Ishikawa (cell line): ENCODE measurements around the gene SYCE3.
A peak's percentile ranks its signal among the peaks of the same experiment; 100 is the strongest.

ENCODE experiments used
- CEBPB ChIP-seq: IDR thresholded peaks from 2 replicates; pipeline ENCODE4 v1.6.1; 2012
- CREB1 ChIP-seq: IDR thresholded peaks from 2 replicates; pipeline ENCODE4 v1.6.1; 2012; ENCODE audit warnings: low read depth
- EGR1 ChIP-seq: IDR thresholded peaks from 2 replicates; pipeline ENCODE4 v1.6.1; 2012
- EP300 ChIP-seq: IDR thresholded peaks from 2 replicates; pipeline ENCODE4 v1.6.1; 2012; ENCODE audit warnings: borderline replicate concordance
- FOXM1 ChIP-seq: IDR thresholded peaks from 2 replicates; pipeline ENCODE4 v1.6.1; 2012; ENCODE audit warnings: low read depth, borderline replicate concordance
- NFIC ChIP-seq: IDR thresholded peaks from 2 replicates; pipeline ENCODE4 v1.6.1; 2012
- RAD21 ChIP-seq: IDR thresholded peaks from 2 replicates; pipeline ENCODE4 v1.6.1; 2012; ENCODE audit warnings: low read depth
- TAF1 ChIP-seq: IDR thresholded peaks from 2 replicates; pipeline ENCODE4 v1.6.1; 2012; ENCODE audit warnings: low read depth, mild to moderate bottlenecking
- TCF12 ChIP-seq: IDR thresholded peaks from 2 replicates; pipeline ENCODE4 v1.6.1; 2012; ENCODE audit warnings: low read depth
- TEAD4 ChIP-seq: IDR thresholded peaks from 2 replicates; pipeline ENCODE4 v1.6.1; 2012
- YY1 ChIP-seq: IDR thresholded peaks from 2 replicates; pipeline ENCODE4 v1.6.1; 2012; ENCODE audit warnings: low read depth
- ZBTB7A ChIP-seq: IDR thresholded peaks from 2 replicates; pipeline ENCODE4 v1.6.1; 2012; ENCODE audit warnings: low read depth
- TF ChIP-seq, protein P1 (sequence below): IDR thresholded peaks from 2 replicates; pipeline ENCODE4 v1.6.1; 2012
- TF ChIP-seq, protein P2 (sequence below): IDR thresholded peaks from 2 replicates; pipeline ENCODE4 v1.6.1; 2012; ENCODE audit warnings: low read depth, mild to moderate bottlenecking

SYCE3 gene

DNA sequence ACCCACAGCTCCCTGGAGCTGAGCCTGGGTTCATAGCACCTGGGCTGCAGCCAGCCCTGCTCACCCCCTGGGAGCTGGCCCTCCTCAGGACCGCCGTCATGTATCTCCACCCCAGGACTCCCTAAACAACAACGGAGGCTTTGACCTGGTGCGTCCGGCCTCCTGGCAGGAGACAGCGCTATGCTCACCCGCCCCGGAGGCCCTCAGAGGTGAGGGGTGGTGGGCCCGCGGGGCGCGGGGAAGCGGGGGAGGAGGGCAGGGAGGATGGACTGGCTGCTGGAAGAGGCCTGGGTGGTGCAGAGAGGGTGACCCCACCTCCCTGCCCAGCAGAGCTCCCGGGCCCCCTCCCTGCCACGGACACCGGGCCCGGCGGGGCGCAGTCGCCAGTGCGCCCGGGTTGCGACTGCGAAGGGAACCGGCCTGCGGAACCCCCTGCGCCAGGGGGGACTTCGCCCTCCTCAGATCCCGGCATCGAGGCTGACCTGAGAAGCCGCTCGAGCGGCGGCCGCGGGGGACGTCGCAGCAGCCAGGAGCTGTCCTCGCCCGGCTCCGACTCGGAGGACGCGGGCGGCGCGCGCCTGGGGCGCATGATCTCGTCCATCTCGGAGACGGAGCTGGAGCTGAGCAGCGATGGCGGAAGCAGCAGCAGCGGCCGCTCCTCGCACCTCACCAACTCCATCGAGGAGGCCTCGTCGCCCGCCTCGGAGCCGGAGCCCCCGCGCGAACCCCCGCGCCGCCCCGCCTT lies 41.0 kb upstream of the SYCE3 start:
- TF ChIP-seq EP300 (no peak), CEBPB (no peak), CREB1 (no peak), TCF12 (no peak), RAD21 (no peak), TEAD4 (no peak), EGR1 (no peak), NFIC (no peak), ZBTB7A (no peak)
- TF ChIP-seq, protein P1, sequence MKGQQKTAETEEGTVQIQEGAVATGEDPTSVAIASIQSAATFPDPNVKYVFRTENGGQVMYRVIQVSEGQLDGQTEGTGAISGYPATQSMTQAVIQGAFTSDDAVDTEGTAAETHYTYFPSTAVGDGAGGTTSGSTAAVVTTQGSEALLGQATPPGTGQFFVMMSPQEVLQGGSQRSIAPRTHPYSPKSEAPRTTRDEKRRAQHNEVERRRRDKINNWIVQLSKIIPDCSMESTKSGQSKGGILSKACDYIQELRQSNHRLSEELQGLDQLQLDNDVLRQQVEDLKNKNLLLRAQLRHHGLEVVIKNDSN: no peak

DNA sequence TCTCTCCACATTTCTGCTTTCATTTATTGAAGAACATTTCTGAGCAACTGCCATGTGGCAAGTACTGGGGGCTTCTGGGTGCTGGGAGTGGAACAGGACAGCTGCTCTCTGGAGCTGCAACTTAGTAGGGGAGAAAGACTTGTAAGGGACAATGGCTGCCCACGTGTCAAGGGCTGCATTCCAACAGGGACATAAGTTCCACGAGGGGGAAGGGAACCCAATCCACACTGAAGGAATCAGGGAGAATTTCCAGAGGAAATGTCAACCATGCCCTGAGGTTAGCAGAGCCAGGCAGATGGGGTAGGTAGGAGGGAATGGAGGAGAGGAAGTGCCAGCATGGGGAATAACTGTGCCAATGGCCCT lies 39.6 kb upstream of the SYCE3 start:
- TF ChIP-seq EP300 (no peak), FOXM1 (no peak), YY1 (no peak), CEBPB (no peak), ZBTB7A (no peak), RAD21 (no peak), NFIC (no peak), CREB1 (no peak), EGR1 (no peak)
- TF ChIP-seq, protein P2, sequence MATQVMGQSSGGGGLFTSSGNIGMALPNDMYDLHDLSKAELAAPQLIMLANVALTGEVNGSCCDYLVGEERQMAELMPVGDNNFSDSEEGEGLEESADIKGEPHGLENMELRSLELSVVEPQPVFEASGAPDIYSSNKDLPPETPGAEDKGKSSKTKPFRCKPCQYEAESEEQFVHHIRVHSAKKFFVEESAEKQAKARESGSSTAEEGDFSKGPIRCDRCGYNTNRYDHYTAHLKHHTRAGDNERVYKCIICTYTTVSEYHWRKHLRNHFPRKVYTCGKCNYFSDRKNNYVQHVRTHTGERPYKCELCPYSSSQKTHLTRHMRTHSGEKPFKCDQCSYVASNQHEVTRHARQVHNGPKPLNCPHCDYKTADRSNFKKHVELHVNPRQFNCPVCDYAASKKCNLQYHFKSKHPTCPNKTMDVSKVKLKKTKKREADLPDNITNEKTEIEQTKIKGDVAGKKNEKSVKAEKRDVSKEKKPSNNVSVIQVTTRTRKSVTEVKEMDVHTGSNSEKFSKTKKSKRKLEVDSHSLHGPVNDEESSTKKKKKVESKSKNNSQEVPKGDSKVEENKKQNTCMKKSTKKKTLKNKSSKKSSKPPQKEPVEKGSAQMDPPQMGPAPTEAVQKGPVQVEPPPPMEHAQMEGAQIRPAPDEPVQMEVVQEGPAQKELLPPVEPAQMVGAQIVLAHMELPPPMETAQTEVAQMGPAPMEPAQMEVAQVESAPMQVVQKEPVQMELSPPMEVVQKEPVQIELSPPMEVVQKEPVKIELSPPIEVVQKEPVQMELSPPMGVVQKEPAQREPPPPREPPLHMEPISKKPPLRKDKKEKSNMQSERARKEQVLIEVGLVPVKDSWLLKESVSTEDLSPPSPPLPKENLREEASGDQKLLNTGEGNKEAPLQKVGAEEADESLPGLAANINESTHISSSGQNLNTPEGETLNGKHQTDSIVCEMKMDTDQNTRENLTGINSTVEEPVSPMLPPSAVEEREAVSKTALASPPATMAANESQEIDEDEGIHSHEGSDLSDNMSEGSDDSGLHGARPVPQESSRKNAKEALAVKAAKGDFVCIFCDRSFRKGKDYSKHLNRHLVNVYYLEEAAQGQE: no peak

DNA sequence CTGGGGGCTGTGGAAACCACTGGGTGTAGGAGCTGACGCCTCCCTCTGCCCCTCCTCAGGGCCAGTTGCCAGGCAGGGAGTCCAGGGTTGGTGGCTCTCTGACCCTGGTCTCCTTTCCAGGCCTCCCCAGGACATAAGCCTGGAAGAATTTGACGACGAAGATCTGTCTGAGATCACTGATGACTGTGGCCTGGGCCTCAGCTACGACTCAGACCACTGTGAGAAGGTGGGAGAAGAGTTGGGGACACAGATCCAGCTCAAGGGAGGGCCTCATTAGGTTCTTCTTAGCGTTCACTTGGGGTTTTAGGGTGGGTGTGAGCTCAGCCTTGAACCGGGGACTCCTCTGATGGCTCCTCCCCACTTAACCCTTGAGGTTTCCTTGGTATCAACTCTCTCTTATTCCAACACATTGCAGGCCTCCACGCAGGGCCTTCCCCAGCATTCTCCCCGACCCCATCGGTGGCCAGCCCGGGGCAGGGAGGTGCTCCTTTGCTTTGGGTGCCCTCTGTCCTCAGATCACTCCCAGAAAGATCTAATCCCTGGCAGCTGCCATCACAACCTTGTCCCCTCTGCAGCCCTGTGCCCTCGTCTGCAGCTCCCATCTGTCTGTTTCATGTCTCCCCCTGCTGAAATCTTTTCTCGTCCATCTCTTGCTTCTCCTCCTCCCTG lies 39.1 kb upstream of the SYCE3 start:
- TF ChIP-seq RAD21 (no peak), TAF1 (no peak), TCF12 (no peak), TEAD4 (no peak), ZBTB7A (no peak), EP300 (no peak), CEBPB (no peak), NFIC (no peak), FOXM1 (no peak)
- TF ChIP-seq, protein P2: no peak
- TF ChIP-seq, protein P1: no peak

DNA sequence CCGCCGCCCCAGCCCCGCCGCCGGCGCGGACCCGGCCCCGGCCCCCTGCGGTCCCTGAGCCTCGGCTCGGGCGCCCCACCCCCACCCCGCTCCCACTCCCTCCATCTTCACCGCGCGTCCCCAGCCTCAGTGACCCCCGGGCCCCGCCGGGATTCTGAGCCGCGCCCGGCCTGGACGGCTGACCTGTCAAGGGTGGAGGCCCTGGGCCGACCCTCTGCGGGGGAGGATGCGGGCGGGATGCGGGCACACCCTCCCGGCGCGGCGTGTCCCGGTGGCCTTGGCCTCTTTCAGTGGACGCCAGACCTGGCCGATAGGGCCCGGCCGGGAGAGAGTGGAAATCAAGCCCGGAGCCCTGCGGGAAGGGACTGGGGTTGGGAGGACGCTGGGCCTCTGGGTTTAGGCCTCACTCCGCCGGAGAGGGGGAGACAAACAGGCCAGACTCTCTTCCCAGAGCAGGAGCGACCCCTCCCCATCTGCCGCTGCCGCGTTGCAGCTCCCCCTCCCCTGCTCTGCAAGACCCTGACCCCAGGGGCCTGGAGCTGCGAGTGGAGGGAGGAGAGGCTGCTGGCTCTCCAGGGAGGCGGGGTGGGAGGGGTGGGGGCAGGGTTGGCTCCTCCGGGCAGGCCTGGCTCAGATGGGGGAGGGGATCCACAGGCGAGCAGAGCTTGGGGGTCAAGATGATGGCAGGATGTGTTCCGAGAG lies 38.4 kb upstream of the SYCE3 start:
- TF ChIP-seq EGR1: peak; percentile 28; the same call in 1 of the 2 replicates
- TF ChIP-seq, protein P2: no peak
- TF ChIP-seq ZBTB7A: 0 out of 2 replicates have a peak, but pooled peaks have one; percentile 25
- TF ChIP-seq NFIC: no peak
